Measurements from ENCODE around the gene NUDT14.
A peak's percentile ranks its signal among the peaks of the same experiment; 100 is the strongest.

Gene NUDT14

GRCh38 chr14:105178868-105179140 is 2.3 kb downstream of the NUDT14 start:
- H3K27me3 ChIP-seq (ENCODE audit: control insufficient read depth, insufficient read depth, low read length), result peaks cover 34% of the 10 kb centered on the region
- H3K9me3 ChIP-seq (replicated peaks; ENCODE audit: low read length), result no peaks in the 10 kb centered on the region
- no peaks in the 10 kb centered on the region for H3K36me3 ChIP-seq (ENCODE audit: insufficient read depth, low read length)
- no peak overlapping the region for H3K9ac ChIP-seq (ENCODE audit: low read depth, low read length)
- H3K4me2 ChIP-seq (ENCODE audit: low read length), result no peak overlapping the region
- no peak overlapping the region for H3K4me3 ChIP-seq (ENCODE audit: low read length)
- peaks cover 24% of the 10 kb centered on the region for H3K4me1 ChIP-seq (ENCODE audit: control insufficient read depth, insufficient read depth, low read length)

- Histone ChIP-seq H3K36me3 (ENCODE audit: insufficient read depth, low read length) (no peaks in the 10 kb centered on the region), H3K27me3 (ENCODE audit: control insufficient read depth, insufficient read depth, low read length) (peaks cover 30% of the 10 kb centered on the region), H3K4me2 (ENCODE audit: low read length) (no peak overlapping the region), H3K4me1 (ENCODE audit: control insufficient read depth, insufficient read depth, low read length) (peaks cover 24% of the 10 kb centered on the region), H3K9me3 (replicated peaks; ENCODE audit: low read length) (no peaks in the 10 kb centered on the region), H3K9ac (ENCODE audit: low read depth, low read length) (no peak overlapping the region), H3K4me3 (ENCODE audit: low read length) (no peak overlapping the region)
These were observed 2.8 kb downstream of the NUDT14 start for GRCh38 chr14:105178069-105178867.

- no peaks in the 10 kb centered on the region for H3K36me3 ChIP-seq (ENCODE audit: insufficient read depth, low read length)
These were observed 4.0 kb downstream of the NUDT14 start for GRCh38 chr14:105177082-105177481.

GRCh38 chr14:105176513-105176912 is 4.6 kb downstream of the NUDT14 start:
- no peak overlapping the region for H3K4me3 ChIP-seq (ENCODE audit: low read length)
- H3K36me3 ChIP-seq (ENCODE audit: insufficient read depth, low read length), result no peaks in the 10 kb centered on the region
- H3K9ac ChIP-seq (ENCODE audit: low read depth, low read length), result peak overlapping the region; percentile 24
- no peaks in the 10 kb centered on the region for H3K9me3 ChIP-seq (replicated peaks; ENCODE audit: low read length)
- H3K27me3 ChIP-seq (ENCODE audit: control insufficient read depth, insufficient read depth, low read length), result peaks cover 18% of the 10 kb centered on the region
- H3K4me1 ChIP-seq (ENCODE audit: control insufficient read depth, insufficient read depth, low read length), result peaks cover 24% of the 10 kb centered on the region
- peak overlapping the region; percentile 26 for H3K4me2 ChIP-seq (ENCODE audit: low read length)

More at GRCh38 chr14:105177082-105177481, 4.0 kb downstream of the NUDT14 start:
- Histone ChIP-seq H3K4me3 (ENCODE audit: low read length) (no peak overlapping the region), H3K27me3 (ENCODE audit: control insufficient read depth, insufficient read depth, low read length) (peaks cover 18% of the 10 kb centered on the region), H3K9me3 (replicated peaks; ENCODE audit: low read length) (no peaks in the 10 kb centered on the region), H3K4me1 (ENCODE audit: control insufficient read depth, insufficient read depth, low read length) (peaks cover 24% of the 10 kb centered on the region), H3K4me2 (ENCODE audit: low read length) (peak overlapping the region; percentile 3), H3K9ac (ENCODE audit: low read depth, low read length) (no peak overlapping the region)

- Histone ChIP-seq H3K9me3 (replicated peaks; ENCODE audit: low read length) (no peaks in the 10 kb centered on the region), H3K4me1 (ENCODE audit: control insufficient read depth, insufficient read depth, low read length) (peaks cover 24% of the 10 kb centered on the region), H3K27me3 (ENCODE audit: control insufficient read depth, insufficient read depth, low read length) (peaks cover 27% of the 10 kb centered on the region), H3K4me3 (ENCODE audit: low read length) (no peak overlapping the region), H3K36me3 (ENCODE audit: insufficient read depth, low read length) (no peaks in the 10 kb centered on the region), H3K9ac (ENCODE audit: low read depth, low read length) (no peak overlapping the region), H3K4me2 (ENCODE audit: low read length) (no peak overlapping the region)
These were observed 6.9 kb downstream of the NUDT14 start for GRCh38 chr14:105173901-105174894.

GRCh38 chr14:105173145-105173544 is 8.0 kb downstream of the NUDT14 start:
- no peak overlapping the region for H3K4me3 ChIP-seq (ENCODE audit: low read length)
- peaks cover 30% of the 10 kb centered on the region for H3K27me3 ChIP-seq (ENCODE audit: control insufficient read depth, insufficient read depth, low read length)
- no peaks in the 10 kb centered on the region for H3K9me3 ChIP-seq (replicated peaks; ENCODE audit: low read length)
- no peaks in the 10 kb centered on the region for H3K36me3 ChIP-seq (ENCODE audit: insufficient read depth, low read length)
- no peak overlapping the region for H3K4me2 ChIP-seq (ENCODE audit: low read length)
- H3K9ac ChIP-seq (ENCODE audit: low read depth, low read length), result no peak overlapping the region
- H3K4me1 ChIP-seq (ENCODE audit: control insufficient read depth, insufficient read depth, low read length), result peaks cover 24% of the 10 kb centered on the region

- Histone ChIP-seq H3K27me3 (ENCODE audit: control insufficient read depth, insufficient read depth, low read length) (peaks cover 32% of the 10 kb centered on the region), H3K4me1 (ENCODE audit: control insufficient read depth, insufficient read depth, low read length) (peaks cover 24% of the 10 kb centered on the region), H3K4me2 (ENCODE audit: low read length) (no peak overlapping the region), H3K4me3 (ENCODE audit: low read length) (no peak overlapping the region), H3K36me3 (ENCODE audit: insufficient read depth, low read length) (no peaks in the 10 kb centered on the region), H3K9me3 (replicated peaks; ENCODE audit: low read length) (no peaks in the 10 kb centered on the region), H3K9ac (ENCODE audit: low read depth, low read length) (no peak overlapping the region)
These were observed 8.6 kb downstream of the NUDT14 start for GRCh38 chr14:105172476-105172875.

GRCh38 chr14:105171004-105171673 is 10.0 kb downstream of the NUDT14 start:
- no peak overlapping the region for H3K4me2 ChIP-seq (ENCODE audit: low read length)
- H3K36me3 ChIP-seq (ENCODE audit: insufficient read depth, low read length), result no peaks in the 10 kb centered on the region
- no peak overlapping the region for H3K9ac ChIP-seq (ENCODE audit: low read depth, low read length)
- peaks cover 38% of the 10 kb centered on the region for H3K27me3 ChIP-seq (ENCODE audit: control insufficient read depth, insufficient read depth, low read length)
- no peaks in the 10 kb centered on the region for H3K9me3 ChIP-seq (replicated peaks; ENCODE audit: low read length)
- no peak overlapping the region for H3K4me3 ChIP-seq (ENCODE audit: low read length)
- H3K4me1 ChIP-seq (ENCODE audit: control insufficient read depth, insufficient read depth, low read length), result peaks cover 11% of the 10 kb centered on the region

GRCh38 chr14:105169776-105170655 is 11.1 kb downstream of the NUDT14 start:
- peaks cover 38% of the 10 kb centered on the region for H3K27me3 ChIP-seq (ENCODE audit: control insufficient read depth, insufficient read depth, low read length)
- no peaks in the 10 kb centered on the region for H3K36me3 ChIP-seq (ENCODE audit: insufficient read depth, low read length)
- no peak overlapping the region for H3K9ac ChIP-seq (ENCODE audit: low read depth, low read length)
- H3K4me3 ChIP-seq (ENCODE audit: low read length), result no peak overlapping the region
- H3K4me2 ChIP-seq (ENCODE audit: low read length), result no peak overlapping the region
- peaks cover 4% of the 10 kb centered on the region for H3K4me1 ChIP-seq (ENCODE audit: control insufficient read depth, insufficient read depth, low read length)
- H3K9me3 ChIP-seq (replicated peaks; ENCODE audit: low read length), result no peaks in the 10 kb centered on the region

GRCh38 chr14:105168979-105169507 is 12.1 kb downstream of the NUDT14 start:
- Histone ChIP-seq H3K4me2 (ENCODE audit: low read length) (no peak overlapping the region), H3K4me1 (ENCODE audit: control insufficient read depth, insufficient read depth, low read length) (peaks cover 4% of the 10 kb centered on the region), H3K27me3 (ENCODE audit: control insufficient read depth, insufficient read depth, low read length) (peaks cover 38% of the 10 kb centered on the region), H3K4me3 (ENCODE audit: low read length) (no peak overlapping the region), H3K36me3 (ENCODE audit: insufficient read depth, low read length) (no peaks in the 10 kb centered on the region), H3K9ac (ENCODE audit: low read depth, low read length) (no peak overlapping the region), H3K9me3 (replicated peaks; ENCODE audit: low read length) (no peaks in the 10 kb centered on the region)
